PFSK-1 (cell line): ENCODE measurements around the gene TBXAS1.

Source experiments
- FOXP2 ChIP-seq: optimal IDR thresholded peaks from 2 replicates; pipeline ENCODE3; 2011; ENCODE audit warnings: borderline replicate concordance, control low read depth, inconsistent platforms; ENCODE audit not compliant: insufficient read depth; ENCODE audit errors: extremely low read length, extremely low read depth
- POLR2AphosphoS5 ChIP-seq: IDR thresholded peaks from 2 replicates; pipeline ENCODE4 v1.6.1; 2012; ENCODE audit warnings: low read depth, mild to moderate bottlenecking, control low read depth, low read length, moderate library complexity
- SIN3A ChIP-seq: IDR thresholded peaks from 2 replicates; pipeline ENCODE4 v1.6.1; 2012; ENCODE audit warnings: mild to moderate bottlenecking, low read length, moderate library complexity, borderline replicate concordance; ENCODE audit not compliant: insufficient read depth
- TAF1 ChIP-seq: IDR thresholded peaks from 2 replicates; pipeline ENCODE4 v1.6.1; 2012; ENCODE audit warnings: low read length, control low read depth, borderline replicate concordance; ENCODE audit not compliant: insufficient read depth
- TF ChIP-seq, protein P1 (sequence below), 2 experiments: IDR thresholded peaks; 2 replicates each; pipeline versions ENCODE4 v1.6.1 to v1.8.0; 2011 to 2012; ENCODE audit warnings: low read depth in 2 of 2, low read length in 2 of 2, control low read depth in 1 of 2, inconsistent platforms in 1 of 2, mild to moderate bottlenecking in 1 of 2, moderate library complexity in 1 of 2; ENCODE audit not compliant: insufficient read depth in 1 of 2

DNA sequence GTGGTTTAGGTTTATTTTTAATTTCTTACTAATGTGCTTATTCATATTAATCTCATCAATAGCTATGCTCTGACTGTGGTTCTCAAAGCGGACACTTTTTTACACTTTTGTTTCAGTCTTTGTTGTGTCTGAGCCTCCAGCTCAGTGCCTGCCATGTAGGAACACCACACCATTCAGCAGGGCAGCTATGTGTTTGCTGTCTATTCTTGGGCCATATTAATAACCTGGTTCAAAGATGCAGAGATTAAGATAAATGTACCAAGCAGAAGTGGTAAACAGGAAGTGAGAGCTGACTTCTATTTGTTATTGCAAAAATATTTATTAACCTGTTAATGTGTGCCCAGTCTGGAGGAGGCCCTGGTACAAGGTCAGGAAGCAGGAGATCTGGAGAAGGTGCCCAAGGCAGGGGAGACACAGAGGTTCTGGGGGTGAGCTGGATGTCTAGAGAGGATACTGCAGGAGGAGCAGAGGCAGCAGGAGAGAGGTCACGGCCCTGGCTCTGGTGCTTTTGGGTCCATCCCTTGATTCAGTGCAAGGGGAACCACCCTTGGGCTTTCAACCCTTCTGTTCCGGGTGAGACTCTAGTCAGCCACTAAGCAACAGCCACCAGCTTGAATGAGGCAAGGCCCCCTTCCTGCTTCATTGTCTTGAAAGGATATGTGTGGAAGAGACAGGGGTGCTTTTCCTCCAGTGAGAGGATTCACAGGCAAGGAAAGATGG lies 1.9 kb downstream of the TBXAS1 start:
- TF ChIP-seq SIN3A: no peak
- TF ChIP-seq TAF1: no peak
- TF ChIP-seq POLR2AphosphoS5: no peak
- TF ChIP-seq, protein P1, sequence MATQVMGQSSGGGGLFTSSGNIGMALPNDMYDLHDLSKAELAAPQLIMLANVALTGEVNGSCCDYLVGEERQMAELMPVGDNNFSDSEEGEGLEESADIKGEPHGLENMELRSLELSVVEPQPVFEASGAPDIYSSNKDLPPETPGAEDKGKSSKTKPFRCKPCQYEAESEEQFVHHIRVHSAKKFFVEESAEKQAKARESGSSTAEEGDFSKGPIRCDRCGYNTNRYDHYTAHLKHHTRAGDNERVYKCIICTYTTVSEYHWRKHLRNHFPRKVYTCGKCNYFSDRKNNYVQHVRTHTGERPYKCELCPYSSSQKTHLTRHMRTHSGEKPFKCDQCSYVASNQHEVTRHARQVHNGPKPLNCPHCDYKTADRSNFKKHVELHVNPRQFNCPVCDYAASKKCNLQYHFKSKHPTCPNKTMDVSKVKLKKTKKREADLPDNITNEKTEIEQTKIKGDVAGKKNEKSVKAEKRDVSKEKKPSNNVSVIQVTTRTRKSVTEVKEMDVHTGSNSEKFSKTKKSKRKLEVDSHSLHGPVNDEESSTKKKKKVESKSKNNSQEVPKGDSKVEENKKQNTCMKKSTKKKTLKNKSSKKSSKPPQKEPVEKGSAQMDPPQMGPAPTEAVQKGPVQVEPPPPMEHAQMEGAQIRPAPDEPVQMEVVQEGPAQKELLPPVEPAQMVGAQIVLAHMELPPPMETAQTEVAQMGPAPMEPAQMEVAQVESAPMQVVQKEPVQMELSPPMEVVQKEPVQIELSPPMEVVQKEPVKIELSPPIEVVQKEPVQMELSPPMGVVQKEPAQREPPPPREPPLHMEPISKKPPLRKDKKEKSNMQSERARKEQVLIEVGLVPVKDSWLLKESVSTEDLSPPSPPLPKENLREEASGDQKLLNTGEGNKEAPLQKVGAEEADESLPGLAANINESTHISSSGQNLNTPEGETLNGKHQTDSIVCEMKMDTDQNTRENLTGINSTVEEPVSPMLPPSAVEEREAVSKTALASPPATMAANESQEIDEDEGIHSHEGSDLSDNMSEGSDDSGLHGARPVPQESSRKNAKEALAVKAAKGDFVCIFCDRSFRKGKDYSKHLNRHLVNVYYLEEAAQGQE (IDR thresholded peaks at IDR 0.05; ENCODE audit: insufficient read depth in 1 of 2, low read depth in 2 of 2, low read length in 2 of 2): no peak
- TF ChIP-seq FOXP2: no peak
